H1 (cell line): ENCODE results near the gene LARP4. TPM values are rescaled to one million over a fixed set of nuclear protein-coding genes. Genes with fewer than 3 reads are reported as not detected.

Experiments
- CTCF ChIA-PET: fragments of 300-600 bp; sonication (Branson Sonifier 250); formaldehyde crosslinking; loops from one replicate; lab custom pipeline; 2021; ENCODE audit not compliant: partially characterized antibody; lab: Charles Lee
- POLR2A ChIA-PET: fragments of 300-600 bp; sonication (Branson Sonifier 250); formaldehyde crosslinking; loops from one replicate; lab custom pipeline; 2021; ENCODE audit warnings: inconsistent platforms; ENCODE audit not compliant: partially characterized antibody; lab: Charles Lee
- DNase-seq, 2 experiments: peaks; one replicate each; pipeline versions ENCODE4 v3.0.0 to v3.0.0-alpha.2; 2010 to 2022; ENCODE audit warnings: low spot score in 2 of 2, low read depth in 1 of 2, mixed read lengths in 1 of 2
- FAIRE-seq: peaks from 2 replicates; lab custom pipeline; 2011; peaks lifted over from hg19 to GRCh38; lab: Jason Lieb, UNC
- H2AFZ ChIP-seq: 2 replicates; pipeline ENCODE4 v1.8.1; 2012; ENCODE audit warnings: low read length, inconsistent platforms
- H2AK5ac ChIP-seq: 2 replicates; pipeline ENCODE4 v1.6.1; 2013; ENCODE audit warnings: low read depth, low read length
- H2BK120ac ChIP-seq: replicated peaks from 2 replicates; pipeline ENCODE3; 2013; ENCODE audit warnings: low read depth, low read length, inconsistent platforms
- H2BK12ac ChIP-seq: 2 replicates; pipeline ENCODE4 v1.6.1; 2013; ENCODE audit warnings: low read depth, low read length
- H2BK15ac ChIP-seq: 2 replicates; pipeline ENCODE4 v1.6.1; 2013; ENCODE audit warnings: low read length
- H2BK20ac ChIP-seq: 2 replicates; pipeline ENCODE4 v1.6.1; 2013; ENCODE audit warnings: low read length
- H2BK5ac ChIP-seq: 2 replicates; pipeline ENCODE4 v1.6.1; 2013; ENCODE audit warnings: low read depth, low read length
- H3K14ac ChIP-seq: 2 replicates; pipeline ENCODE4 v1.6.1; 2013; ENCODE audit warnings: inconsistent platforms; ENCODE audit not compliant: insufficient read length
- H3K18ac ChIP-seq: 2 replicates; pipeline ENCODE4 v1.6.1; 2013; ENCODE audit warnings: low read length; ENCODE audit errors: extremely low read depth
- H3K23ac ChIP-seq: 2 replicates; pipeline ENCODE4 v1.6.1; 2013; ENCODE audit warnings: inconsistent platforms; ENCODE audit not compliant: insufficient read length
- H3K23me2 ChIP-seq: 2 replicates; pipeline ENCODE4 v1.6.1; 2013; ENCODE audit warnings: low read depth, low read length
- H3K27ac ChIP-seq: 2 replicates; pipeline ENCODE4 v1.6.1; 2011; ENCODE audit warnings: low read depth, low read length, inconsistent platforms
- H3K27me3 ChIP-seq, 4 experiments: replicated peaks in 1 of 4; 1 replicate in 1 of 4; 2 replicates in 3 of 4; pipeline versions ENCODE4 v1.6.1 to v1.8.1; 2011 to 2013; ENCODE audit warnings: low read length in 3 of 4, mild to moderate bottlenecking in 3 of 4, inconsistent platforms in 2 of 4, mixed read lengths in 2 of 4, moderate library complexity in 1 of 4; ENCODE audit not compliant: control insufficient read depth in 3 of 4, insufficient read depth in 3 of 4; ENCODE audit errors: extremely low read depth in 1 of 4
- H3K36me3 ChIP-seq, 4 experiments: 2 replicates each; pipeline versions ENCODE4 v1.6.1 to v1.8.1; 2011 to 2013; ENCODE audit warnings: mild to moderate bottlenecking in 4 of 4, low read length in 3 of 4, moderate library complexity in 2 of 4, control low read depth in 1 of 4, inconsistent platforms in 1 of 4; ENCODE audit not compliant: insufficient read depth in 4 of 4, control insufficient read depth in 2 of 4
- H3K4ac ChIP-seq: replicated peaks from 2 replicates; pipeline ENCODE3; 2013; ENCODE audit warnings: low read length, low read depth, mixed read lengths, inconsistent platforms; ENCODE audit not compliant: insufficient read length
- H3K4me1 ChIP-seq, 4 experiments: replicated peaks in 1 of 4; 1 replicate in 1 of 4; 2 replicates in 3 of 4; pipeline versions ENCODE4 v1.6.1 to v1.8.1; 2011 to 2013; ENCODE audit warnings: low read length in 3 of 4, inconsistent platforms in 2 of 4, mixed read lengths in 1 of 4; ENCODE audit not compliant: insufficient read depth in 4 of 4, control insufficient read depth in 3 of 4
- H3K4me2 ChIP-seq, 2 experiments: 2 replicates each; pipeline versions ENCODE4 v1.6.1 to v1.8.1; 2011 to 2013; ENCODE audit warnings: low read depth in 2 of 2, low read length in 2 of 2, control low read depth in 1 of 2, inconsistent platforms in 1 of 2, mild to moderate bottlenecking in 1 of 2; ENCODE audit not compliant: insufficient read depth in 1 of 2
- H3K4me3 ChIP-seq, 4 experiments: fragments of 200-600, 300-600 bp in 1 of 4; sonication (generic), shearing (Covaris generic), sonication (Bioruptor Twin) in 1 of 4; 2 replicates each; pipeline versions ENCODE4 v1.5.1 to v1.8.1; 2011 to 2016; ENCODE audit warnings: low read length in 4 of 4, low read depth in 3 of 4, control low read depth in 2 of 4, inconsistent platforms in 2 of 4, mild to moderate bottlenecking in 2 of 4, mixed read lengths in 1 of 4, moderate library complexity in 1 of 4; ENCODE audit not compliant: insufficient read depth in 2 of 4; ENCODE audit errors: extremely low read depth in 1 of 4
- H3K56ac ChIP-seq: replicated peaks from 2 replicates; pipeline ENCODE3; 2013; ENCODE audit warnings: low read depth, mild to moderate bottlenecking, mixed read lengths, low read length, inconsistent platforms; ENCODE audit not compliant: insufficient read length
- H3K79me1 ChIP-seq: 2 replicates; pipeline ENCODE4 v1.6.1; 2013; ENCODE audit warnings: low read depth, low read length, control low read depth
- H3K79me2 ChIP-seq, 2 experiments: 2 replicates each; pipeline versions ENCODE4 v1.6.1 to v1.8.1; 2012 to 2013; ENCODE audit warnings: low read length in 2 of 2, mild to moderate bottlenecking in 2 of 2, inconsistent platforms in 1 of 2; ENCODE audit not compliant: insufficient read depth in 2 of 2, control insufficient read depth in 1 of 2
- H3K9ac ChIP-seq, 4 experiments: replicated peaks in 1 of 4; 1 replicate in 1 of 4; 2 replicates in 3 of 4; pipeline versions ENCODE4 v1.6.1 to v1.8.1; 2011 to 2013; ENCODE audit warnings: low read depth in 3 of 4, low read length in 3 of 4, control low read depth in 2 of 4, mild to moderate bottlenecking in 2 of 4, moderate library complexity in 2 of 4, inconsistent platforms in 1 of 4; ENCODE audit errors: extremely low read depth in 1 of 4
- H3K9me3 ChIP-seq, 2 experiments: 2 replicates each; pipeline versions ENCODE4 v1.6.1 to v1.8.1; 2012 to 2013; ENCODE audit warnings: mild to moderate bottlenecking in 2 of 2, moderate library complexity in 2 of 2, control low read depth in 1 of 2, inconsistent platforms in 1 of 2, low read depth in 1 of 2, low read length in 1 of 2, mixed read lengths in 1 of 2; ENCODE audit not compliant: insufficient read depth in 2 of 2
- H4K20me1 ChIP-seq, 2 experiments: replicated peaks in 1 of 2; 2 replicates each; pipeline versions ENCODE3 to v1.8.1; 2011 to 2013; ENCODE audit warnings: inconsistent platforms in 2 of 2, low read length in 2 of 2, mild to moderate bottlenecking in 1 of 2; ENCODE audit not compliant: insufficient read depth in 2 of 2, control insufficient read depth in 1 of 2
- H4K5ac ChIP-seq: 2 replicates; pipeline ENCODE4 v1.6.1; 2013; ENCODE audit warnings: low read length, low read depth, mixed read lengths, inconsistent platforms; ENCODE audit not compliant: insufficient read length
- H4K8ac ChIP-seq: 2 replicates; pipeline ENCODE4 v1.8.0; 2013; ENCODE audit warnings: mild to moderate bottlenecking, moderate library complexity, low read length, inconsistent platforms; ENCODE audit not compliant: insufficient read depth; ENCODE audit errors: extremely low read depth
- H4K91ac ChIP-seq: replicated peaks from 2 replicates; pipeline ENCODE3; 2013; ENCODE audit warnings: low read length, mixed read lengths, inconsistent platforms; ENCODE audit not compliant: insufficient read length
- ATF3 ChIP-seq: IDR thresholded peaks from 2 replicates; pipeline ENCODE4 v1.6.1; 2011; ENCODE audit warnings: low read depth, mild to moderate bottlenecking, low read length; ENCODE audit not compliant: insufficient read depth
- E2F6 ChIP-seq: IDR thresholded peaks from 2 replicates; pipeline ENCODE4 v1.6.1; 2012; ENCODE audit warnings: inconsistent platforms
- EP300 ChIP-seq, 2 experiments: IDR thresholded peaks; 1 replicate in 1 of 2; 2 replicates in 1 of 2; pipeline ENCODE4 v1.6.1; 2011 to 2012; ENCODE audit warnings: low read depth in 2 of 2, low read length in 2 of 2, mild to moderate bottlenecking in 2 of 2, borderline replicate concordance in 1 of 2, inconsistent platforms in 1 of 2, moderate library complexity in 1 of 2
- HDAC2 ChIP-seq, 2 experiments: fragments of 300-600 bp in 1 of 2; sonication (generic) in 1 of 2; IDR thresholded peaks; 2 replicates each; pipeline ENCODE4 v1.6.1; 2011 to 2012; ENCODE audit warnings: low read depth in 2 of 2, low read length in 2 of 2, mild to moderate bottlenecking in 2 of 2, moderate library complexity in 2 of 2, borderline replicate concordance in 1 of 2, inconsistent platforms in 1 of 2
- NANOG ChIP-seq: IDR thresholded peaks from 2 replicates; pipeline ENCODE4 v1.6.1; 2011; ENCODE audit warnings: low read length, low read depth, mild to moderate bottlenecking, inconsistent platforms; ENCODE audit not compliant: insufficient read depth, poor library complexity, severe bottlenecking
- PHF8 ChIP-seq: fragments of 200-600 bp; sonication (generic); conservative IDR thresholded peaks from 2 replicates; pipeline ENCODE4 v1.7.1; 2012; ENCODE audit warnings: low read depth, mild to moderate bottlenecking, inconsistent platforms, low read length, moderate library complexity
- SIX5 ChIP-seq: IDR thresholded peaks from 2 replicates; pipeline ENCODE4 v1.6.1; 2011; ENCODE audit warnings: mild to moderate bottlenecking, low read depth, low read length
- SUZ12 ChIP-seq: fragments of 200-600 bp; sonication (generic); IDR thresholded peaks from 2 replicates; pipeline ENCODE4 v1.6.1; 2012; ENCODE audit warnings: mild to moderate bottlenecking, inconsistent platforms, low read length, moderate library complexity, mixed read lengths
- TAF7 ChIP-seq: optimal IDR thresholded peaks from 2 replicates; pipeline ENCODE3; 2011; ENCODE audit warnings: low read depth, mild to moderate bottlenecking, inconsistent platforms, low read length, moderate library complexity, borderline replicate concordance
- WGBS, 2 experiments: shearing (Covaris generic) in 1 of 2; methylation state at CpG; one replicate each; pipeline versions ENCODE4 v1.1.6 to v1.1.7; 2013 to 2015; ENCODE audit warnings: low lambda C conversion rate in 2 of 2, mixed read lengths in 2 of 2, inconsistent platforms in 1 of 2, low coverage in 1 of 2, missing lambda C conversion rate in 1 of 2; ENCODE audit not compliant: insufficient replicate concordance in 2 of 2, insufficient coverage in 1 of 2, insufficient read length in 1 of 2; ENCODE audit errors: extremely low coverage in 1 of 2, missing lambda C conversion rate in 1 of 2; 5-methylcytosine and 5-hydroxymethylcytosine counted together
- polyA plus RNA-seq, 7 experiments: library from polyadenylated mRNA; depleted of rRNA in 3 of 7; stranded (reverse) in 5 of 7; unstranded in 2 of 7; fragments of >200 nt in 5 of 7; fragments of 200-250 nt in 2 of 7; gene quantifications; 1 replicate in 5 of 7; 2 replicates in 1 of 7; 4 replicates in 1 of 7; pipeline versions ENCODE4 v1.2.1 to v1.2.3, GENCODE V29; 2011 to 2013; ENCODE audit warnings: missing spikeins in 2 of 7, mixed read lengths in 2 of 7
- total RNA-seq: library from RNA; stranded (reverse); fragmentation: NEBNext Ultra II Directional; extraction: Animal tissue kit (Norgen Biotek cat#: 25700); gene quantifications from 2 replicates; pipeline ENCODE4 v1.2.1, GENCODE V29; 2021

Gene LARP4
- total and polyA plus RNA-seq, 2 of the 8 experiments (the other 6 are each of a cell fraction or from before 2014, with no cell fraction given), result 12.8 to 93.9 TPM

GRCh38 chr12:50354908-50355307 lies 45.8 kb upstream of the LARP4 start:
- Histone ChIP-seq H3K9ac (no peak overlapping the region), H3K23ac (no peak overlapping the region), H3K36me3 (no peaks in the 10 kb centered on the region), H3K4me1 (no peaks in the 10 kb centered on the region), H3K4me3 (no peak overlapping the region), H2AFZ (no peak overlapping the region), H3K23me2 (no peaks in the 10 kb centered on the region), H2AK5ac (no peak overlapping the region), H2BK120ac (no peak overlapping the region), H2BK15ac (no peak overlapping the region), H4K8ac (no peak overlapping the region), H3K18ac (no peak overlapping the region), H3K79me2 (no peaks in the 10 kb centered on the region), H3K4me2 (no peak overlapping the region), H3K14ac (no peak overlapping the region), H3K9me3 (no peaks in the 10 kb centered on the region), H3K27ac (no peak overlapping the region), H4K20me1 (no peaks in the 10 kb centered on the region), H3K79me1 (no peaks in the 10 kb centered on the region), H2BK12ac (no peak overlapping the region), H3K56ac (no peak overlapping the region), H2BK5ac (no peak overlapping the region), H4K91ac (no peak overlapping the region), H2BK20ac (no peak overlapping the region), H4K5ac (no peak overlapping the region), H3K27me3 (no peaks in the 10 kb centered on the region), H3K4ac (no peak overlapping the region)
- no peak for FAIRE-seq
- no peak for DNase-seq
- WGBS, 2 experiments, result 87% methylated on average over 2 of the region's 2 CpGs; no CpG with 5 or more reads in 1 of the 2 experiments
- POLR2A ChIA-PET, result no interaction called here
- CTCF ChIA-PET, result no interaction called here
- TF ChIP-seq E2F6 (no peak), NANOG (no peak), EP300 (IDR thresholded peaks at IDR 0.05; ENCODE audit: borderline replicate concordance in 1 of 2, low read depth in 2 of 2, low read length in 2 of 2) (no peak), PHF8 (no peak), ATF3 (no peak), HDAC2 (IDR thresholded peaks at IDR 0.05; ENCODE audit: borderline replicate concordance in 1 of 2, low read depth in 2 of 2, low read length in 2 of 2) (no peak), TAF7 (no peak), SIX5 (no peak), SUZ12 (no peak)
